ENCODE results near the gene STPG2. TPM values are rescaled to one million over a fixed set of nuclear protein-coding genes. Genes with fewer than 3 reads are reported as not detected.

Gene STPG2
- total and polyA plus RNA-seq, 10 of the 15 experiments (the other 5 are each of a cell fraction or from before 2014, with no cell fraction given) = 0.13 to 0.24 TPM; not detected in 8

DNA sequence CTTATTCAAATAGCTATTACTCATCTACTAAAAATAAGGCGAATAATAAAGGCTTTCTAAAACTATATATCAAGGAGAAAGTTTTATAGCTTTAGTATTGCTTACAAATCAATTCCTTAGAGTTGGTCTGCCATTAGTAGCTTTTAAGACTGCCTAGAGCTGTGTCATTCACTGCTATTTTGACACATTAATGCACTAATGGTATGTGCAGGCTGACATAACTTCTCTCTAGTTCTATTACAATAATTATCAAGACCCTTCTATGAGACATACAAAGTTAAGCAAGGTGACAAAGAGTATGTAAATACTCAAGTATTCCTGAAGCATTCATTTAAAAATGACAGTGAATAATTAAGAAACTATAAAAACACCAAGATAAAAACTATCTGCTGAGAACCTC, 625.3 kb downstream of the STPG2 start:
- ChIA-PET SMC1A (ENCODE audit: uncharacterized antibody, unreplicated experiment) (no interaction called here), RAD21 (ENCODE audit: unreplicated experiment) (interaction anchor here (1.3 kb wide), 1 partner anchor 32 kb away, joined by 4 read pairs; no protein-coding TSS in a partner anchor), CTCF (no interaction called here), POLR2A (no interaction called here)
- TF ChIP-seq EGR1 (IDR thresholded peaks at IDR 0.05; ENCODE audit: borderline replicate concordance in 1 of 2, low read depth in 2 of 2, low read length in 2 of 2) (no peak), RUNX3 (IDR thresholded peaks at IDR 0.05; ENCODE audit: low read length) (no peak), KAT2A (conservative IDR thresholded peaks at IDR 0.05; ENCODE audit: control insufficient read depth, low read depth, low read length) (no peak), TBL1XR1 (IDR thresholded peaks at IDR 0.05; ENCODE audit: low read depth, low read length) (no peak), ZNF217 (IDR thresholded peaks at IDR 0.05) (no peak), ATF7 (IDR thresholded peaks at IDR 0.05; ENCODE audit: low read depth) (no peak), IRF4 (IDR thresholded peaks at IDR 0.05; ENCODE audit: low read depth, low read length) (no peak), NBN (IDR thresholded peaks at IDR 0.05) (no peak), GABPA (IDR thresholded peaks at IDR 0.05; ENCODE audit: low read depth) (no peak), PML (IDR thresholded peaks at IDR 0.05; ENCODE audit: low read length) (no peak), FOXM1 (IDR thresholded peaks at IDR 0.05; ENCODE audit: low read depth, low read length) (no peak)
- TF ChIP-seq, protein P1, sequence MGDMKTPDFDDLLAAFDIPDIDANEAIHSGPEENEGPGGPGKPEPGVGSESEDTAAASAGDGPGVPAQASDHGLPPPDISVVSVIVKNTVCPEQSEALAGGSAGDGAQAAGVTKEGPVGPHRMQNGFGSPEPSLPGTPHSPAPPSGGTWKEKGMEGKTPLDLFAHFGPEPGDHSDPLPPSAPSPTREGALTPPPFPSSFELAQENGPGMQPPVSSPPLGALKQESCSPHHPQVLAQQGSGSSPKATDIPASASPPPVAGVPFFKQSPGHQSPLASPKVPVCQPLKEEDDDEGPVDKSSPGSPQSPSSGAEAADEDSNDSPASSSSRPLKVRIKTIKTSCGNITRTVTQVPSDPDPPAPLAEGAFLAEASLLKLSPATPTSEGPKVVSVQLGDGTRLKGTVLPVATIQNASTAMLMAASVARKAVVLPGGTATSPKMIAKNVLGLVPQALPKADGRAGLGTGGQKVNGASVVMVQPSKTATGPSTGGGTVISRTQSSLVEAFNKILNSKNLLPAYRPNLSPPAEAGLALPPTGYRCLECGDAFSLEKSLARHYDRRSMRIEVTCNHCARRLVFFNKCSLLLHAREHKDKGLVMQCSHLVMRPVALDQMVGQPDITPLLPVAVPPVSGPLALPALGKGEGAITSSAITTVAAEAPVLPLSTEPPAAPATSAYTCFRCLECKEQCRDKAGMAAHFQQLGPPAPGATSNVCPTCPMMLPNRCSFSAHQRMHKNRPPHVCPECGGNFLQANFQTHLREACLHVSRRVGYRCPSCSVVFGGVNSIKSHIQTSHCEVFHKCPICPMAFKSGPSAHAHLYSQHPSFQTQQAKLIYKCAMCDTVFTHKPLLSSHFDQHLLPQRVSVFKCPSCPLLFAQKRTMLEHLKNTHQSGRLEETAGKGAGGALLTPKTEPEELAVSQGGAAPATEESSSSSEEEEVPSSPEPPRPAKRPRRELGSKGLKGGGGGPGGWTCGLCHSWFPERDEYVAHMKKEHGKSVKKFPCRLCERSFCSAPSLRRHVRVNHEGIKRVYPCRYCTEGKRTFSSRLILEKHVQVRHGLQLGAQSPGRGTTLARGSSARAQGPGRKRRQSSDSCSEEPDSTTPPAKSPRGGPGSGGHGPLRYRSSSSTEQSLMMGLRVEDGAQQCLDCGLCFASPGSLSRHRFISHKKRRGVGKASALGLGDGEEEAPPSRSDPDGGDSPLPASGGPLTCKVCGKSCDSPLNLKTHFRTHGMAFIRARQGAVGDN (IDR thresholded peaks at IDR 0.05) = no peak
- TF ChIP-seq, protein P2, sequence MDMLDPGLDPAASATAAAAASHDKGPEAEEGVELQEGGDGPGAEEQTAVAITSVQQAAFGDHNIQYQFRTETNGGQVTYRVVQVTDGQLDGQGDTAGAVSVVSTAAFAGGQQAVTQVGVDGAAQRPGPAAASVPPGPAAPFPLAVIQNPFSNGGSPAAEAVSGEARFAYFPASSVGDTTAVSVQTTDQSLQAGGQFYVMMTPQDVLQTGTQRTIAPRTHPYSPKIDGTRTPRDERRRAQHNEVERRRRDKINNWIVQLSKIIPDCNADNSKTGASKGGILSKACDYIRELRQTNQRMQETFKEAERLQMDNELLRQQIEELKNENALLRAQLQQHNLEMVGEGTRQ (IDR thresholded peaks at IDR 0.05; ENCODE audit: borderline replicate concordance, low read depth, low read length) = no peak
- TF ChIP-seq, protein P3, sequence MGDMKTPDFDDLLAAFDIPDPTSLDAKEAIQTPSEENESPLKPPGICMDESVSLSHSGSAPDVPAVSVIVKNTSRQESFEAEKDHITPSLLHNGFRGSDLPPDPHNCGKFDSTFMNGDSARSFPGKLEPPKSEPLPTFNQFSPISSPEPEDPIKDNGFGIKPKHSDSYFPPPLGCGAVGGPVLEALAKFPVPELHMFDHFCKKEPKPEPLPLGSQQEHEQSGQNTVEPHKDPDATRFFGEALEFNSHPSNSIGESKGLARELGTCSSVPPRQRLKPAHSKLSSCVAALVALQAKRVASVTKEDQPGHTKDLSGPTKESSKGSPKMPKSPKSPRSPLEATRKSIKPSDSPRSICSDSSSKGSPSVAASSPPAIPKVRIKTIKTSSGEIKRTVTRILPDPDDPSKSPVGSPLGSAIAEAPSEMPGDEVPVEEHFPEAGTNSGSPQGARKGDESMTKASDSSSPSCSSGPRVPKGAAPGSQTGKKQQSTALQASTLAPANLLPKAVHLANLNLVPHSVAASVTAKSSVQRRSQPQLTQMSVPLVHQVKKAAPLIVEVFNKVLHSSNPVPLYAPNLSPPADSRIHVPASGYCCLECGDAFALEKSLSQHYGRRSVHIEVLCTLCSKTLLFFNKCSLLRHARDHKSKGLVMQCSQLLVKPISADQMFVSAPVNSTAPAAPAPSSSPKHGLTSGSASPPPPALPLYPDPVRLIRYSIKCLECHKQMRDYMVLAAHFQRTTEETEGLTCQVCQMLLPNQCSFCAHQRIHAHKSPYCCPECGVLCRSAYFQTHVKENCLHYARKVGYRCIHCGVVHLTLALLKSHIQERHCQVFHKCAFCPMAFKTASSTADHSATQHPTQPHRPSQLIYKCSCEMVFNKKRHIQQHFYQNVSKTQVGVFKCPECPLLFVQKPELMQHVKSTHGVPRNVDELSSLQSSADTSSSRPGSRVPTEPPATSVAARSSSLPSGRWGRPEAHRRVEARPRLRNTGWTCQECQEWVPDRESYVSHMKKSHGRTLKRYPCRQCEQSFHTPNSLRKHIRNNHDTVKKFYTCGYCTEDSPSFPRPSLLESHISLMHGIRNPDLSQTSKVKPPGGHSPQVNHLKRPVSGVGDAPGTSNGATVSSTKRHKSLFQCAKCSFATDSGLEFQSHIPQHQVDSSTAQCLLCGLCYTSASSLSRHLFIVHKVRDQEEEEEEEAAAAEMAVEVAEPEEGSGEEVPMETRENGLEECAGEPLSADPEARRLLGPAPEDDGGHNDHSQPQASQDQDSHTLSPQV (IDR thresholded peaks at IDR 0.05) = no peak
- FAIRE-seq (no peak), DNase-seq (ENCODE audit: low read depth, low spot score) (no peak), ATAC-seq (no peak)
- in situ Hi-C loops (cut with MboI) = no loop called here
- Histone ChIP-seq H3K27ac (ENCODE audit: control insufficient read depth, insufficient read depth) (no peak overlapping the region), H3K36me3 (ENCODE audit: control insufficient read depth in 2 of 2, insufficient read depth in 2 of 2, low read length in 1 of 2) (no peaks in the 10 kb centered on the region), H3K4me3 (no peak overlapping the region), H3K4me2 (ENCODE audit: control insufficient read depth, insufficient read depth) (no peak overlapping the region), H3K9ac (ENCODE audit: control insufficient read depth, insufficient read depth, low read length) (no peak overlapping the region), H3K9me3 (replicated peaks; ENCODE audit: control insufficient read depth, insufficient read depth, low read length) (no peaks in the 10 kb centered on the region), H3K4me1 (ENCODE audit: control insufficient read depth, insufficient read depth, low read length) (no peaks in the 10 kb centered on the region), H3K27me3 (replicated peaks in 1 of 2; ENCODE audit: control insufficient read depth in 2 of 2, insufficient read depth in 2 of 2, low read length in 1 of 2) (no peaks in the 10 kb centered on the region), H4K20me1 (ENCODE audit: control insufficient read depth, insufficient read depth) (no peaks in the 10 kb centered on the region), H2AFZ (ENCODE audit: control insufficient read depth, low read depth, low read length) (no peak overlapping the region), H3K79me2 (ENCODE audit: control insufficient read depth, insufficient read depth, low read length) (no peaks in the 10 kb centered on the region)
- 4% methylated on average over 1 of the region's 1 CpG for WGBS (ENCODE audit: insufficient coverage, insufficient replicate concordance, low lambda C conversion rate, missing lambda C conversion rate)
- BruUV-seq (replicated peaks) = no TSS peak
- intact Hi-C loops (cut with micrococcal nuclease; ENCODE audit: unreplicated experiment) = no loop called here
